Fibroblast of skin of left quadriceps (primary cell): ENCODE data around the gene OLFM2.
"Not testable (repeated sequence)": the region's sequence is repeated elsewhere in the genome, so short reads cannot be mapped to it uniquely, and the experiment has no call there.

Experiments used
- DNase-seq, 2 experiments: peaks; one replicate each; pipeline ENCODE4 v3.0.0-alpha.2; 2013; ENCODE audit warnings: low read depth in 2 of 2

Gene OLFM2

GRCh38 chr19:9941671-9942070 is 5.4 kb upstream of the OLFM2 start:
- DNase-seq, result peak in 1 of 2 experiments; percentile 26

GRCh38 chr19:9941231-9941630 is 4.9 kb upstream of the OLFM2 start:
- no peak for DNase-seq

GRCh38 chr19:9940778-9941177 is 4.5 kb upstream of the OLFM2 start:
- no peak for DNase-seq

GRCh38 chr19:9939301-9939913 is 3.1 kb upstream of the OLFM2 start:
- DNase-seq, result no peak

- DNase-seq, result no peak
These were observed 691 bp upstream of the OLFM2 start for GRCh38 chr19:9937001-9937411.

GRCh38 chr19:9935506-9936325 is 599 bp downstream of the OLFM2 start:
- DNase-seq, result no peak

GRCh38 chr19:9934132-9934950 is 2.0 kb downstream of the OLFM2 start:
- peak; percentile 53 to 61 for DNase-seq

GRCh38 chr19:9932835-9933234 is 3.5 kb downstream of the OLFM2 start:
- DNase-seq, result no peak

GRCh38 chr19:9931629-9932028 is 4.7 kb downstream of the OLFM2 start:
- DNase-seq, result no peak

- no peak for DNase-seq
These were observed 12.9 kb downstream of the OLFM2 start for GRCh38 chr19:9923440-9923839.

- not testable (repeated sequence) for DNase-seq
These were observed 13.4 kb downstream of the OLFM2 start for GRCh38 chr19:9922782-9923379.

GRCh38 chr19:9917321-9917720 is 19.0 kb downstream of the OLFM2 start:
- DNase-seq, result peak in 1 of 2 experiments; percentile 15

GRCh38 chr19:9916719-9917118 is 19.6 kb downstream of the OLFM2 start:
- no peak for DNase-seq

GRCh38 chr19:9914315-9915207 is 21.8 kb downstream of the OLFM2 start:
- peak; percentile 56 to 66 for DNase-seq

- no peak for DNase-seq
These were observed 22.4 kb downstream of the OLFM2 start for GRCh38 chr19:9914001-9914314.

GRCh38 chr19:9913237-9914000 is 22.9 kb downstream of the OLFM2 start:
- DNase-seq, result no peak

- DNase-seq, result no peak
These were observed 23.6 kb downstream of the OLFM2 start for GRCh38 chr19:9912551-9913236.

- DNase-seq, result no peak
These were observed 24.7 kb downstream of the OLFM2 start for GRCh38 chr19:9911524-9912185.

- DNase-seq, result no peak
These were observed 25.7 kb downstream of the OLFM2 start for GRCh38 chr19:9910625-9911024.
